RWPE2 (cell line): Measurements from ENCODE around the gene ATOH8.
"Not testable (repeated sequence)": the region's sequence is repeated elsewhere in the genome, so short reads cannot be mapped to it uniquely, and the experiment has no call there.

Source experiments
- ATAC-seq: fragments of 200-7000 bp; cut with Tn5 transposase; 3 replicates; pipeline ENCODE4 v1.9.1; 2021; ENCODE audit warnings: low read depth
- DNase-seq: peaks from one replicate; pipeline ENCODE4 v3.0.0-alpha.2; 2020; ENCODE audit warnings: low spot score
- H3K27ac ChIP-seq: fragments of 450-650 bp; 2 replicates; pipeline ENCODE4 v1.5.1; 2017; ENCODE audit warnings: mild to moderate bottlenecking; ENCODE audit not compliant: poor library complexity, severe bottlenecking
- H3K27me3 ChIP-seq: fragments of 250-450 bp; sonication (Bioruptor Pico); 2 replicates; pipeline ENCODE4 v1.5.1; 2021; ENCODE audit warnings: mild to moderate bottlenecking, moderate library complexity; ENCODE audit not compliant: insufficient read depth, poor library complexity, severe bottlenecking
- H3K36me3 ChIP-seq: fragments of 250-450 bp; sonication (Bioruptor Pico); 2 replicates; pipeline ENCODE4 v1.5.1; 2020; ENCODE audit warnings: low read depth, mild to moderate bottlenecking, moderate library complexity
- H3K4me1 ChIP-seq: fragments of 250-450 bp; sonication (Bioruptor Pico); 2 replicates; pipeline ENCODE4 v1.5.1; 2021; ENCODE audit warnings: mild to moderate bottlenecking, moderate library complexity; ENCODE audit not compliant: insufficient read depth, poor library complexity, severe bottlenecking
- H3K4me3 ChIP-seq: fragments of 250-450 bp; sonication (Bioruptor Pico); 2 replicates; pipeline ENCODE4 v1.5.1; 2021; ENCODE audit warnings: mild to moderate bottlenecking, moderate library complexity; ENCODE audit not compliant: severe bottlenecking
- H3K9me3 ChIP-seq: fragments of 250-450 bp; sonication (Bioruptor Pico); 2 replicates; pipeline ENCODE4 v1.5.1; 2021; ENCODE audit warnings: mild to moderate bottlenecking, moderate library complexity; ENCODE audit not compliant: severe bottlenecking
- TF ChIP-seq, protein P1 (sequence below): fragments of 450-650 bp; IDR thresholded peaks from one replicate; pipeline ENCODE4 v1.5.1; 2017; ENCODE audit warnings: mild to moderate bottlenecking, moderate library complexity; ENCODE audit not compliant: poor library complexity, severe bottlenecking

Gene ATOH8

GRCh38 chr2:85828725-85829124 lies 74.9 kb downstream of the ATOH8 start:
- no peak for ATAC-seq
- Histone ChIP-seq H3K4me1 (no peaks in the 10 kb centered on the region), H3K36me3 (no peaks in the 10 kb centered on the region), H3K9me3 (no peaks in the 10 kb centered on the region), H3K4me3 (no peak overlapping the region), H3K27ac (no peak overlapping the region), H3K27me3 (no peaks in the 10 kb centered on the region)
- no peak for DNase-seq
- TF ChIP-seq, protein P1, sequence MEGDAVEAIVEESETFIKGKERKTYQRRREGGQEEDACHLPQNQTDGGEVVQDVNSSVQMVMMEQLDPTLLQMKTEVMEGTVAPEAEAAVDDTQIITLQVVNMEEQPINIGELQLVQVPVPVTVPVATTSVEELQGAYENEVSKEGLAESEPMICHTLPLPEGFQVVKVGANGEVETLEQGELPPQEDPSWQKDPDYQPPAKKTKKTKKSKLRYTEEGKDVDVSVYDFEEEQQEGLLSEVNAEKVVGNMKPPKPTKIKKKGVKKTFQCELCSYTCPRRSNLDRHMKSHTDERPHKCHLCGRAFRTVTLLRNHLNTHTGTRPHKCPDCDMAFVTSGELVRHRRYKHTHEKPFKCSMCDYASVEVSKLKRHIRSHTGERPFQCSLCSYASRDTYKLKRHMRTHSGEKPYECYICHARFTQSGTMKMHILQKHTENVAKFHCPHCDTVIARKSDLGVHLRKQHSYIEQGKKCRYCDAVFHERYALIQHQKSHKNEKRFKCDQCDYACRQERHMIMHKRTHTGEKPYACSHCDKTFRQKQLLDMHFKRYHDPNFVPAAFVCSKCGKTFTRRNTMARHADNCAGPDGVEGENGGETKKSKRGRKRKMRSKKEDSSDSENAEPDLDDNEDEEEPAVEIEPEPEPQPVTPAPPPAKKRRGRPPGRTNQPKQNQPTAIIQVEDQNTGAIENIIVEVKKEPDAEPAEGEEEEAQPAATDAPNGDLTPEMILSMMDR: no peak

GRCh38 chr2:85829394-85829793 lies 75.6 kb downstream of the ATOH8 start:
- H3K27ac ChIP-seq, H3K4me1 ChIP-seq, DNase-seq, H3K4me3 ChIP-seq, H3K9me3 ChIP-seq, ATAC-seq, H3K36me3 ChIP-seq, H3K27me3 ChIP-seq: not testable (repeated sequence)

DNA sequence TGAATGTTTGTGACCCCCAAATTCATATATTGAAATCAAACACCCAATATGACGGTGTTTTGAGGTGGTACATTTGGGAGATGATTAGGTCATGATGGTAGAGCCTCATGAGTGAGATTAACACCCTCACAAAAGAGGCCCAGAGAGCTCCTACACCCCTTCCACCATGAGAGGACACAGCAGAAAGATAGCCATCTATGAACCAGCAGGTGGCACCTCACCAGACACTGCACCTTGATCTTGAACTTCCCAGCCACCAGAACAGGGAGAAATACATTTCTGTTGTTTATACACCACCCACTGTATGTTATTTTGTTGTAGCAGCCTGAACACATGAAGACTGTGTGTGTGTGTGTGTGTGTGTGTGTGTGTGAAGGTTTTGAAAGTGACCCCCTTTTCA lies 76.9 kb downstream of the ATOH8 start:
- H3K9me3 ChIP-seq: no peaks in the 10 kb centered on the region
- H3K4me3 ChIP-seq: no peak overlapping the region
- H3K27me3 ChIP-seq: no peaks in the 10 kb centered on the region
- no peaks in the 10 kb centered on the region for H3K36me3 ChIP-seq
- no peaks in the 10 kb centered on the region for H3K4me1 ChIP-seq
- no peak for ATAC-seq
- TF ChIP-seq, protein P1: peak; percentile 18
- no peak for DNase-seq
- H3K27ac ChIP-seq: no peak overlapping the region

DNA sequence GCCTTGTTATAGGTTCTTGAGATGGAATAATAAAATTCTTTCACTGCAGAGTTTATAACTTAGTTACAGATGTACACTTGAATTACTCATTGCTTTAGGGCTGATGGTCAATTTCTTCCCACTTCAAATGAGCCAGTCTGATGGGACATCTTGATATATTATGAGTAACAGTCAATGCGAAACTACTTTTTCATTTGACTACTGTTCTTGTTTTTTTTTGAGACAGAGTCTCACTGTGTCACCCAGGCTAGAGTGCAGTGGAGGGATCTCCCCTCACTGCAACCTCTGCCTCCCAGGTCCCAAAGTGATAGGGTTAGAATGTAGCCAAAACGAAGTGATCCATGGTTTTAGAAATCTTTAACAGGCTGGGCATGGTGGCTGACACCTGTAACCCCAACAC lies 77.9 kb downstream of the ATOH8 start:
- no peak for ATAC-seq
- Histone ChIP-seq H3K36me3 (no peaks in the 10 kb centered on the region), H3K4me3 (no peak overlapping the region), H3K9me3 (no peaks in the 10 kb centered on the region), H3K27me3 (no peaks in the 10 kb centered on the region), H3K27ac (no peak overlapping the region), H3K4me1 (no peaks in the 10 kb centered on the region)
- TF ChIP-seq, protein P1: no peak
- DNase-seq: no peak

GRCh38 chr2:85834466-85834865 lies 80.7 kb downstream of the ATOH8 start:
- TF ChIP-seq, protein P1: no peak
- ATAC-seq: no peak
- DNase-seq: no peak
- Histone ChIP-seq H3K27me3 (no peaks in the 10 kb centered on the region), H3K27ac (no peak overlapping the region), H3K4me1 (no peaks in the 10 kb centered on the region), H3K36me3 (no peaks in the 10 kb centered on the region), H3K4me3 (no peak overlapping the region), H3K9me3 (no peaks in the 10 kb centered on the region)
